AG10803 (cell line): Measurements from ENCODE around the gene ARHGAP26.

Source experiments
- DNase-seq: peaks from one replicate; pipeline ENCODE4 v3.0.0; 2010; ENCODE audit warnings: low read depth
- H3K4me3 ChIP-seq: 2 replicates; pipeline ENCODE4 v1.5.1; 2011; ENCODE audit warnings: mild to moderate bottlenecking, low read length, control low read depth
- TF ChIP-seq, protein P1 (sequence below): conservative IDR thresholded peaks from 2 replicates; pipeline ENCODE4 v1.5.1; 2011; ENCODE audit warnings: mild to moderate bottlenecking, low read length, control low read depth, inconsistent platforms

The ARHGAP26 gene

DNA sequence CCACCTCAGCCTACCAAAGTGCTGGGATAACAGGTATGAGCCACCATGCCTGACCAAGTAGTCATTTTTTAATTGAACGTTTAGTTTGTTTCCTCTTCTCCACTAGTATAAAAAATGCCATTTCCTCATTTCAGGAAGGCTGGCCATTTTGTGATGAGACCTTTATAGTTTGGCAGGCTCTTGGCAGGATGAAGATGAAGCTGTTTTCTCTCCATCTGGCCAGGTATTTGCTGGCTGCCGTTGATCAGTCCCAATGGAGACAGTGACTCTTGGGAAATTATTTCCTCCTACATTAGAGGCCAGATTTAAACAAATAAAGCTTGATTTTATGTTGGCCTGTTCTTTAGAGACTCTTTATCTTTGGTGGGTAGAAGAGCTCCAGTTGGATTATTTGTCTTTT, 199.0 kb downstream of the ARHGAP26 start:
- DNase-seq, result no peak
- no peak overlapping the region for H3K4me3 ChIP-seq
- TF ChIP-seq, protein P1, sequence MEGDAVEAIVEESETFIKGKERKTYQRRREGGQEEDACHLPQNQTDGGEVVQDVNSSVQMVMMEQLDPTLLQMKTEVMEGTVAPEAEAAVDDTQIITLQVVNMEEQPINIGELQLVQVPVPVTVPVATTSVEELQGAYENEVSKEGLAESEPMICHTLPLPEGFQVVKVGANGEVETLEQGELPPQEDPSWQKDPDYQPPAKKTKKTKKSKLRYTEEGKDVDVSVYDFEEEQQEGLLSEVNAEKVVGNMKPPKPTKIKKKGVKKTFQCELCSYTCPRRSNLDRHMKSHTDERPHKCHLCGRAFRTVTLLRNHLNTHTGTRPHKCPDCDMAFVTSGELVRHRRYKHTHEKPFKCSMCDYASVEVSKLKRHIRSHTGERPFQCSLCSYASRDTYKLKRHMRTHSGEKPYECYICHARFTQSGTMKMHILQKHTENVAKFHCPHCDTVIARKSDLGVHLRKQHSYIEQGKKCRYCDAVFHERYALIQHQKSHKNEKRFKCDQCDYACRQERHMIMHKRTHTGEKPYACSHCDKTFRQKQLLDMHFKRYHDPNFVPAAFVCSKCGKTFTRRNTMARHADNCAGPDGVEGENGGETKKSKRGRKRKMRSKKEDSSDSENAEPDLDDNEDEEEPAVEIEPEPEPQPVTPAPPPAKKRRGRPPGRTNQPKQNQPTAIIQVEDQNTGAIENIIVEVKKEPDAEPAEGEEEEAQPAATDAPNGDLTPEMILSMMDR, result no peak

DNA sequence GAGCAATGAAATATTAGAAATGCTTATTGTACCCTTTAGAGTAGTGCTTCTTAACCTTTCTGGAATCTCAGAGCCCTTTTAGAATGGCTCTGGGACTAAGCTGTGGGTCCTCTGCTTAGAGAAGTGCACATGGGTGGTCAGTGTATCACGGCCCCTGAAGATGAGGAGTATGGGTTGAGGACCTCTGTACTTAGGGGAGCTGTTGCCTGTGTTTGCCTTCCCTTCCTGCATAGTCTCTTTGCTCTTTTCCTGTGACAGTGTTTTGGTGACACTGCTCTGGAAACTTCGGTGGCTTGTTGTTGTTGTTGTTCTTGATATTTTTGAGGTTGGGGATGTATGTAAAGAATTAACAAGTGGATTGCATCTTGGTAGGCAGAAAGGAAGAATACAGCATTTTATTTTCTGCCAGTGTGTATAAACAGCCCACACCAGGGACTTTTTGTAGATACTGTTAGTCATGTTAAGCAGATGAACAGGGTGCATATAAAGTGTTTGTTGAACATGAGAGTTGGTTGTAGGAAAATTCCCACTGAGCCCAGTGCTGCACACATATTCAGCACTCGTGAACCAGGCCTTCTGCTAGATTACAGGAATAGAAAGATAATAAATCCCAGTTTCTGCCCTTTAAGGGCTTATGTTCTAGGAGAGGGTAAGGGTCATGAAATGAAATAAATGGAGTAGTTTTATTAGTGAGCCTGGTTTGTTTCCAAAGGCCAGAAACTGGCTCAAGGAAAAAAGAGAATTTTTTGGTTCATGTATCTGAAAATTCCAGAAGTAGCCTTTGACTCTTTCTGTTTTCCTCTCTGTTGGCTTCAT, 199.7 kb downstream of the ARHGAP26 start:
- TF ChIP-seq, protein P1, result no peak
- no peak for DNase-seq
- H3K4me3 ChIP-seq, result no peak overlapping the region

DNA sequence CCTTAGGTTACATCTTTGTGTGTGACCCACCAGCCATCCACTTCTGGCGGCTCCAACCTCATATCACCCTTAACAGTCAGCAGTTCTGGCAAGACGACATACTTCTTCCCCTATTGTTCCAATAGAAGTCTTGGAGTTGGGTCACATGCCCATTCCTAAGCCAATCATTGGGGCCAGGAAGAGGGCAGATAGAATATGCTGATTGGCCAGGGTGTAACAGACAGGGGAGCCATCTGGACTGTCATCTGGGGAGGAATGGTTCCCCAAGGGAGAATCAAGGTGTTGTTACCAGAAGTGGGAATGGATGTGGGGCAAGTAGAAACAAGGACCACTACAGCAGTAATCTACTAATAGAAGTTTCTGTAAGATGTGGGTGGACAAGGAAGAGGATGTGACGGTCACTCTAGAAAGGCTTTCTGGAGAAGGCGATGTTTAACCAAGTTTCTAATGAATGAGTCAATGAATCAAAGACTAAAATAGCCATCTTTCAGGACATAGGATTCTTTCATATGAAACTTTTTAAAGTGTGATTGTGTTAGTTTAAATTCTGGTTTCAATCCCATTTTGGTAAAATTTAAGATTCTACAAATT, 200.4 kb downstream of the ARHGAP26 start:
- H3K4me3 ChIP-seq, result no peak overlapping the region
- TF ChIP-seq, protein P1, result no peak
- no peak for DNase-seq

DNA sequence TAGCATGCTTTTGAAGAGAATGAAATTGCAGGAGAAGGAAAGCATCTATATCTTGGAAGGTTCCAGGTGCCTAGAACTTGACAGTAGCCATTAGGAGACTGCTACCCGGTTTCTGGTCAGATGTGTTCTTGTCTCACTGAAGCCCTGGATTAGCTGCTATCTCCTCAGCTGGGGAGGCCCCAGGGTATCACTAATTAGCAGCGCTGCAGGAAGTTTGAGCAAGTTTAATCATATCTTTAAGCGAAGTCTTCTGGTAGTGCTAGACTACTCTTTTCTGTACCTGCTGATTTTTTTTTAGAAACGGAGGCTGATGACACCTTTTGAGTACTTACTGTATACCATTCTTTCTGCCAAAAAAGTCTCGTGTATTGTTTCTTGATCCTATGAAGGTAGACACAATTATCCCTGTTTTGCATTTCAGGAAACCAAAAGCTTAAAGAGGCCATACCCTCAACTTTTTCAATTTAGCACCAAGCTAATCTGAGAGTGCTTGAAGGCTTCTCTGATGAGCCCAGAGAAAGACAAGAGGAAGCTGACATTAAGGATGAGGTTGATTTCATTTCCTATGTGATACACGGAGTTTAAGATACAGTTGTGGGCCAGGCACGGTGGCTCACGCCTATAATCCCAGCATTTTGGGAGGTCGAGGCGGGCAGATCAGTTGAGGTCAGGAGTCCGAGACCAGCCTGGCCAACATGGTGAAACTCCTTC, 201.3 kb downstream of the ARHGAP26 start:
- no peak overlapping the region for H3K4me3 ChIP-seq
- DNase-seq, result no peak
- TF ChIP-seq, protein P1, result no peak

DNA sequence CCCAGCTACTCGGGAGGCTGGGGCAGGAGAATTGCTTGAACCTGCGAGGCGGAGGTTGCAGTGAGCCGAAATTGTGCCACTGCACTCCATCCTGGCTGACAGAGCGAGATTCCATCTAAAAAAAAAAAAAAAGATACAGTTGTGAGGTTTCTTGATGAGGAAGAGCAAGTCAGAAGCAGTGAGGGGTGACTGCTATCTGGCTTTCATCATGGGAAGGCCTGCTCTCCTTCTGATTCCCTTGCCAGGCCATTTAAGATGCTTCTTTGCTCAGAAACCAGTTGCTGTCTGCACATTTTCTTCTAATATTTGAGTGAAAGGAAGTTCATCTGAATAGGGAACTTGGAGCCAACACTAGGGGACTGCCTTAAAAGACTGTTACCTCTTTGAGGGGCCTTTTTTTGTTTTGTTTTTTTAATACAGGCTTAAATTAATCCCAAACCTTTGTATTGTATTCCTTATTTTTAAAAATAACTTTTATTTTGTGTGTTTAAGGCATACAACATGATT, 201.9 kb downstream of the ARHGAP26 start:
- TF ChIP-seq, protein P1, result no peak
- H3K4me3 ChIP-seq, result no peak overlapping the region
- DNase-seq, result no peak

DNA sequence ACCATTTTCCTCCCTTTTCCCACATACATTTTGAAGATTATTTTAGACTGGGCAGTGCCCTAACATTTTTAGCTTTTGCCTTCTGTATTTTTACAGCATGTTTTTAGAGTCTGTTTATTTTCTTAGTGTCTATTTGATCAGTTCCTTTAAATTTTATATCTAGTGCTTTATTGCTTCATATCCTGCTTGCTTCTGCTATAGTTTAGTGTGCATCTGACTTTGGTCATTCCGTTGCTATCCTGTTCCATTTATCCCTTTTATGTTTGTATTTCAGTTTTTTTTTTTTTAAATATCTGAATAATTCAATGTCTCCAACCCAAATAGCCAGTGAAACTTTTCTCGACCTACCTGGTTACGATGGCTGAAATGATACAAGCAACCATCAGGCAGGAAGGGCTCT, 203.8 kb downstream of the ARHGAP26 start:
- H3K4me3 ChIP-seq, result no peak overlapping the region
- TF ChIP-seq, protein P1, result no peak
- no peak for DNase-seq
